Adipose tissue (tissue), 3 donors: ENCODE measurements around the gene MUC6. TPM values are rescaled to one million over a fixed set of nuclear protein-coding genes. Genes with fewer than 3 reads are reported as not detected.

Experiments
- H3K27ac ChIP-seq: one replicate; pipeline ENCODE4 v1.5.1; 2013; ENCODE audit warnings: low read depth, low read length
- WGBS, 3 donors: extraction: QIAGEN DNeasy Blood & Tissue Kit; methylation state at CpG; one replicate each; pipeline ENCODE4 v1.1.7; 2013; 5-methylcytosine and 5-hydroxymethylcytosine counted together
- polyA plus RNA-seq, 3 donors: library from polyadenylated mRNA; stranded (reverse); fragments of 200-250 nt; gene quantifications; one replicate each; pipeline ENCODE4 v1.2.3, GENCODE V29; 2013
- donor health status: healthy with polysubstance abuse.
- donor health status: Bipolar disorder and iron deficiency.
- donor health status: healthy.

The MUC6 gene
- polyA plus RNA-seq, 3 donors: 6.2 to 10.6 TPM; not detected in 1

- H3K27ac ChIP-seq: no peak overlapping the region
- 65 to 85% (median 66%) methylated on average over 31 of the region's 31 CpGs for WGBS, 3 donors
These were observed 68.3 kb downstream of the MUC6 start for GRCh38 chr11:967995-968751.

DNA sequence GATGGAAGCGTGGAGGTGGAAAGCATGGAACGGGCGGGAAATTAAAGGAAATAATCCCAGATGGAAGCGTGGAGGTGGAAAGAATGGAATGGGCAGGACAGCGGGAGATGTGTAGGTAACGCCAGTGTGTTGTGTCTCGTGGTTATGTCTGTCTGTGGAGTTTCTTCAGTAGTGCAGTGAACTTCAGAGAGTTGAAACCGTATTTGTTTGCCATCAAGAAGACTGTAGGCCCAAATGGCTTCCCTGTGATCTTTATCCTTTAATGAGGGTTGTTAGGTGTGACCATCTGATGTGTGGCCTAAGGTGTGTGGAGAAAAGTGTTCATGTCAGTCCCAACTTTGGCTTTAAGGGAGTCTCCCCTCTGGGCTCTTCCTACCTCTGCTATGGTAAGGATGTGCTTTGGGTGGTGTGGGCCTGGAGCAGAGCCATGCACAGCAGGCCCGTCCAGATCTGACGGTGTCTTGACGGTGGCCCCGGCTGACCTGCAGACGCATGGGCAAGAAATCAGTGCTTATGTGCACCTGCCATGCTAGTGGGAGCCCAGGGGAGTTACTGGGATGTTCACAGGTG lies 71.2 kb downstream of the MUC6 start:
- WGBS, 3 donors: 72 to 92% (median 86%) methylated on average over 13 of the region's 13 CpGs

DNA sequence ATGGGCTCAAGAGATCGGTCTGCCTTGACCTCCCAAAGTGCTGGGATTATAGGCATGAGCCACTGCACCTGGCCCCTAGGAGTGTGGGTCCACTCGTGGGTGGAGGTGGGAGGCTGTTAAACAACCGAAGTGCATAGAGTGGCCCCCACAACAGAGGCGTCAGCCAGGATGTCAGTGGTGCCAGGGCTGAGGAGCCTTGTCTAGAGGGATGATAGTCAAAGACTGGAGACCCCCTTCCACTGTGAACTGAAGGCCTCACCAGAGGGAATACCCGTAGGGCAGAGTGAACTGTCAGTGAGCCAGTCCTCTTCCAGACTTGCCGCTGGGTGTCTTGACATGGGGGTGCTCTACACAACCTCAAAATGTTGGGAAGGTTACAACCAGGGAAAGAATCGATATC lies 72.7 kb downstream of the MUC6 start:
- no peak overlapping the region for H3K27ac ChIP-seq
- 95 to 96% (median 96%) methylated on average over 7 of the region's 7 CpGs for WGBS, 3 donors

More for the DNA sequence above, 71.2 kb downstream of the MUC6 start:
- H3K27ac ChIP-seq: no peak overlapping the region

Other genes with a start within 250 kb of the MUC6 start
- gene CEND1, start 246.6 kb downstream of the MUC6 start, polyA plus RNA-seq: under 1 TPM in 2 of 3 donors, not detected in 1; 0.04 to 0.09 TPM
- 10 to 100 TPM; 11.1 to 53.6 (median 40.1) TPM for gene SLC25A22, start 238.4 kb downstream of the MUC6 start, polyA plus RNA-seq
- 10 to 100 TPM in 2 of 3 donors, 1 to 10 TPM in 1; 9.2 to 16.5 (median 12.4) TPM for gene PIDD1, start 231.5 kb downstream of the MUC6 start, polyA plus RNA-seq
- 1,000 to 10,000 TPM; 1,158 to 3,822 (median 2,898) TPM for gene RPLP2, start 226.8 kb downstream of the MUC6 start, polyA plus RNA-seq
- 1,000 to 10,000 TPM in 1 of 3 donors, 100 to 1,000 TPM in 2; 309 to 2,521 (median 389) TPM for gene PNPLA2, start 217.8 kb downstream of the MUC6 start, polyA plus RNA-seq
- gene CRACR2B, start 208.8 kb downstream of the MUC6 start, polyA plus RNA-seq: 100 to 1,000 TPM in 1 of 3 donors, 10 to 100 TPM in 2; 36.7 to 174 (median 50.7) TPM
- gene CD151, start 203.8 kb downstream of the MUC6 start, polyA plus RNA-seq: 100 to 1,000 TPM; 495 to 757 (median 531) TPM
- gene POLR2L, start 194.2 kb downstream of the MUC6 start, polyA plus RNA-seq: 100 to 1,000 TPM; 126 to 454 (median 290) TPM
- 100 to 1,000 TPM in 2 of 3 donors, 10 to 100 TPM in 1; 34.1 to 122 (median 115) TPM for gene TSPAN4, start 193.9 kb downstream of the MUC6 start, polyA plus RNA-seq
- 10 to 100 TPM; 45.3 to 62.6 (median 51.9) TPM for gene CHID1, start 125.9 kb downstream of the MUC6 start, polyA plus RNA-seq
- gene AP2A2, start 110.8 kb downstream of the MUC6 start, polyA plus RNA-seq: 10 to 100 TPM; 32.0 to 57.4 (median 37.3) TPM
- gene MUC2, start 38.2 kb upstream of the MUC6 start, polyA plus RNA-seq: under 1 TPM in 2 of 3 donors, not detected in 1; 0.01 to 0.31 TPM
- gene MUC5AC, start 121.2 kb upstream of the MUC6 start, polyA plus RNA-seq: 10 to 100 TPM in 1 of 3 donors, under 1 TPM in 2; 0.03 to 24.5 (median 0.56) TPM
- under 1 TPM in 2 of 3 donors, not detected in 1; 0.13 to 0.37 TPM for gene MUC5B, start 186.3 kb upstream of the MUC6 start, polyA plus RNA-seq